KOPT-K1 (cell line): ENCODE measurements around the gene ICA1.

ENCODE experiments used
- H3K27ac ChIP-seq: fragments of 200-600 bp; sonication (generic); 2 replicates; pipeline ENCODE4 v1.5.1; 2016; ENCODE audit warnings: antibody characterized with exemption, mild to moderate bottlenecking, low read depth, low read length; ENCODE audit not compliant: poor library complexity, severe bottlenecking
- H3K36me3 ChIP-seq: fragments of 200-600 bp; sonication (generic); 2 replicates; pipeline ENCODE4 v1.5.1; 2017; ENCODE audit warnings: antibody characterized with exemption, mild to moderate bottlenecking, low read length, moderate library complexity; ENCODE audit not compliant: insufficient read depth
- H3K9me3 ChIP-seq: fragments of 200-600 bp; sonication (generic); 2 replicates; pipeline ENCODE4 v1.5.1; 2017; ENCODE audit warnings: antibody characterized with exemption, low read length, mild to moderate bottlenecking; ENCODE audit not compliant: insufficient read depth, poor library complexity, severe bottlenecking

ICA1 gene

DNA sequence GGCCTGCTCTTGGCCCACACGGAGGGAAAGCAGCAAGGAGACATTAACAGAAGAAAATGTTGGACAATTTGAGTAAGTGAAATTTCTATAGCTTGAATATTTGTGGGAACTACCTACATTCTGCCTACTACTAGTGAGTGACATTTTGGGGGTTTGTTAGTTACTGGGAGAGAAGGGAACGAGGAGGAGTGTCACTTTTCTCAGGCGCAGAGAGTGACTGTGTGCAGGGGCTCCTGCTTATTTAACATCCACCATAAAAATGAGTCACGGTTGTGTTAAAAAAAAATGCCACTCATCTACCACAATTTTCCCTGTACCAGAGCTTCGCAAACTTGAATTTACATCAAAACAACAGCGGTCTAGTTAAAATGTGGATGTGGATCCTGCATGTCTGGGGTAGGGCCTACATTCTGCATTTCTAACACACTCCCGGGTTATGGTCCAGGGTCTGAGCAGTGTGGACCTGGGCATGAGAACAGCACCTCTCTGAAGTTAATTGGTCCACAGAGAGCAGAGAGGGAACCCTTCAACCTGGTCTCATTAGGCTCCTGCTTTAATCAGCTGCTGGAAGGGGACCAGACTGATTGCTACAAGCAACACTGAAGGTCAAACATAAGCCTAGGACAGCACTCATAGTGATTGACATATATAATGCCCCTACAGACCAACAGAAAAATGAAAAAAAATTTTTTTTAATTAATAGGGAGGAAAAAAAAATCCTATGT, 41.4 kb downstream of the ICA1 start:
- no peak overlapping the region for H3K27ac ChIP-seq
- no peaks in the 10 kb centered on the region for H3K36me3 ChIP-seq
- H3K9me3 ChIP-seq: no peaks in the 10 kb centered on the region

DNA sequence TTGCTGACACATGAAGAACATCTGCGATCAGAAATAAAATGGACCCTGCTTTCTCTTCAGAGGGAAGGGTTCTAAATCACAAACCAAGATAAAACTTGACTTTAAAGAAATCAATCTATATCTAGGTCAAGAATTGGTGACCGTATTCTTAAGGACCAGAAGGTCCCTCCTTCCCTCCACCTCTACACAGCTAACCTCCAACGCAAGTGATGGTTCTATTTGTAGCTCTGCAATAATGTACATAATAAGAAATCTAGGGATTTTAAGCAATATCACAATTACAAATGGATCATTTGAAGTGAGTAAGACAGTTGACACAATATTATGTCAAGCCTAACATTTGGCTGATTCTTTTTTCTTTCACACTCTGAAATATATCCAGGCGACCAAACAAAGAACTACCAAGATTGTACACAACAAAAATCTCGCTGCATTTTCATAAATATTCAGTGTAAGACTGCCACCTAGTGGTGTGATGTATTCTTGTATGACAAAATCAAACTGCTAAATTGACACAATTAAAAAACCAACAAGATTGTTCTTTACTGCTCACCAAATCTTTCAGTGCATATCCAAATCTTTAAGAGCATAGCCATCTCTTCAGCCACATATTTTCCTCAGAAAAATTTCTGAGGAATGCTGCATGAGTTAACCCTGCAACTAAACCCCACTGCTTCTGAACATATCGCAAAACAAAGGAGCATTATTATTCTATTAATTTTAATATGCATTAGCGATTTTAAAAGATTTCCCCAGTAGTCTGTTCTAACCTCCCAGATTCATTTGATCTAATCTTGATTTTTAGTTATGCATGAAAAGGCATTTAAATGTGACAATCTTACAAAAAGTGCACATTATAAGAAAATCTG, 44.5 kb downstream of the ICA1 start:
- Histone ChIP-seq H3K27ac (no peak overlapping the region), H3K36me3 (no peaks in the 10 kb centered on the region), H3K9me3 (no peaks in the 10 kb centered on the region)

DNA sequence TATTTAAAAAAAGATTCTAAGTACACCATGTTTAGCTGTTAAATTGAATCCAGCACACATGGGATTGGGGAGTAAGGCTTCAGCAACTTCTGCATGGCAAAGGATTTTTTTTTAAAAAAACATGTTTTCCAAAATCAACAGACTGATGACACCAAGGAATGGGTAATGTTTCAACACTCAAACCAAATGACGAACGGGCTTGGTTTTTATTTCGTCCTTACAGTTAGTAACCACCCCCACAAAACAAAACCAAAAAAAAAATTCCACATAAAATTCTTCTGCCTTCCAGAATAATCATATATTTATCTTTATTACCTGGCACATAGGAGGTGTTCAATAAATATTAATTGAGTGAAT, 45.7 kb downstream of the ICA1 start:
- no peaks in the 10 kb centered on the region for H3K36me3 ChIP-seq
- no peak overlapping the region for H3K27ac ChIP-seq
- H3K9me3 ChIP-seq: no peaks in the 10 kb centered on the region

GRCh38 chr7:8215648-8216333, 46.2 kb downstream of the ICA1 start:
- Histone ChIP-seq H3K36me3 (no peaks in the 10 kb centered on the region), H3K27ac (no peak overlapping the region), H3K9me3 (no peaks in the 10 kb centered on the region)

DNA sequence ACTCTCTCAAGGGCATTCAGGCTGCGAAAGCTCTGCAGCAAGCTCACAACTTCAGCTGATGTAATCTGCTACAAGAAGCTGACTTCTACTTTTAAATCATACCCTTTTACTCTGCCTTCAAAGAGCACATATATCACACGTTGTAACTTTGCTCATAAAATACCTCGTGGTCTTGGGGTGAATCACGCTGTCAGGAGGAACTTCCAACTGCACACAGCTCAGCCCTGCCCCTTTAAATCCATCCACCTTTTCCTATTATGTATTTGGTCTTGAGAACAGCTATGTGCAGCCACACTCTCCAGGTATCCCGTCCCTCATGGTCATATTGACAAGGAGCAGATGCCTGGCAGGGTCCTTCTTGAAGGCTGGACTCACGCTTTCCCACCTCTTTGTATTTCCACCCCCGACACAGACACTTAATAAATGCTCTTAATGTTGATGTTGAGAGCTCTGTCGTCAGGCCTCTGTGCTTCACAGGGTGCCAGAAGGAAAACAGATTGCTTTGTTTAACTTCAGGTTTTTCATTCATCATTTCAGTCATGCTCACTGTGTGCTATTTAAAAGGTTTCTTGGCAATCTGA, 47.6 kb downstream of the ICA1 start:
- Histone ChIP-seq H3K36me3 (no peaks in the 10 kb centered on the region), H3K9me3 (no peaks in the 10 kb centered on the region), H3K27ac (no peak overlapping the region)

- H3K9me3 ChIP-seq: no peaks in the 10 kb centered on the region
- H3K27ac ChIP-seq: no peak overlapping the region
- no peaks in the 10 kb centered on the region for H3K36me3 ChIP-seq
Measured at GRCh38 chr7:8213381-8213780, 48.6 kb downstream of the ICA1 start.

DNA sequence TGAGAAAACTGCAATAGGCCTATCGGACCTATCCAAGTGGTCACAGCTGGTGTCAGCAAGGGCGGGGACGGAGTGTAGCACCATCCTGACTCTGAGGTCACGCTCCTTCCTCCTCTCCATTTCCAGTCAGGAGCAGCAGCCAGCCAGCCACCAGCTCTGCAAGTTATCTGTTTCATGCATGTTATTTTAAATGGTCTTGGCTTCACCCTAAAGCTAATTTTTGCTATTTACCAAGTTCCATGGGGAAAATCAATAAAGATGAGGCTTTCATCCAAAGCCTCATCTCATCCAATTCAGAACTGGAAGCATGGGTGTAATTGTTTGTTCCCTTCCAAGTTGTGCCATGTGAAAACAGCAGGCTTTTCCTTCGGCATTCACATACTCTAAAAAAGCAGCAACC, 49.3 kb downstream of the ICA1 start:
- H3K27ac ChIP-seq: no peak overlapping the region

DNA sequence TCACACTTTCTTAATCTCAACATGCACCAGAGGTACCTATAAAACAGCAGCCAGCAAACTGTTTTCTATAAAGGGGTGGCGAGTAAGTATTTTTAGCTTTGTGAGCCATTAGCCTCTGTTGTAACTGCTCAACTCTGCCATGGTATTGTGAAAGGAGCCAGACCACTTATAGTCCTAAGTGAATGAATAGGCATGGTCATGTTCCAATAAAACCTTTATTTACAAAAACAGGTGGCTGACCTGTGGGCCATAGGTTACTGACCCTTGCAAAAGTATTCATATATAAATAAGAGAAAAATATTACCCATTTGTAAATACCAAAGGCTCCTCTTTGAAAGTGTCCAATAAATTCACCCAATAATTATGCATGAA, 50.3 kb downstream of the ICA1 start:
- Histone ChIP-seq H3K36me3 (no peaks in the 10 kb centered on the region), H3K9me3 (no peaks in the 10 kb centered on the region), H3K27ac (no peak overlapping the region)

More for the DNA sequence above, 49.3 kb downstream of the ICA1 start:
- Histone ChIP-seq H3K36me3 (no peaks in the 10 kb centered on the region), H3K9me3 (no peaks in the 10 kb centered on the region)

- Histone ChIP-seq H3K27ac (no peak overlapping the region), H3K9me3 (no peaks in the 10 kb centered on the region), H3K36me3 (no peaks in the 10 kb centered on the region)
Measured at GRCh38 chr7:8210845-8211724, 50.9 kb downstream of the ICA1 start.

- H3K27ac ChIP-seq: no peak overlapping the region
- H3K36me3 ChIP-seq: no peaks in the 10 kb centered on the region
- H3K9me3 ChIP-seq: no peaks in the 10 kb centered on the region
Measured at GRCh38 chr7:8209353-8209752, 52.6 kb downstream of the ICA1 start.

DNA sequence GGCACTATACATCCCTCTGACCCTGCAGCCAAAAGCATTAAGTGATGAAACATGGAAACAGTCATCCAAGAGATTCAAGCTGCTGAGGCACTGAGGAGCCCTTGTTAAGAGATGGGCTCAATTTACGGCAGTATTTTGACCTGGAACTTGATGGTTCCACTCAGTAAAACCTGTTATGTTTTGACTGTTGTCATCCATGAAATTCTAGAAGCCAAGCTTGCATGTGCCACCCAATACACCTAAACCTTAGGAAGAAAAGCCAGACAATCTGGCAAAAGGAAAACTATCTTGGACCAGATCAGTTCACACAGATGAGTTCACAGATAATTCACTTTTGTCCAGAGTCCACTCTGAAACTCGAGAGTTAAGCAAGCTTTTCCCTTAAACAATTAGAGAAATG, 53.2 kb downstream of the ICA1 start:
- Histone ChIP-seq H3K27ac (no peak overlapping the region), H3K9me3 (no peaks in the 10 kb centered on the region), H3K36me3 (no peaks in the 10 kb centered on the region)

GRCh38 chr7:8206956-8207355, 55.0 kb downstream of the ICA1 start:
- Histone ChIP-seq H3K27ac (no peak overlapping the region), H3K36me3 (no peaks in the 10 kb centered on the region), H3K9me3 (no peaks in the 10 kb centered on the region)

GRCh38 chr7:8205537-8205936, 56.4 kb downstream of the ICA1 start:
- H3K27ac ChIP-seq: no peak overlapping the region
- no peaks in the 10 kb centered on the region for H3K36me3 ChIP-seq
- no peaks in the 10 kb centered on the region for H3K9me3 ChIP-seq

DNA sequence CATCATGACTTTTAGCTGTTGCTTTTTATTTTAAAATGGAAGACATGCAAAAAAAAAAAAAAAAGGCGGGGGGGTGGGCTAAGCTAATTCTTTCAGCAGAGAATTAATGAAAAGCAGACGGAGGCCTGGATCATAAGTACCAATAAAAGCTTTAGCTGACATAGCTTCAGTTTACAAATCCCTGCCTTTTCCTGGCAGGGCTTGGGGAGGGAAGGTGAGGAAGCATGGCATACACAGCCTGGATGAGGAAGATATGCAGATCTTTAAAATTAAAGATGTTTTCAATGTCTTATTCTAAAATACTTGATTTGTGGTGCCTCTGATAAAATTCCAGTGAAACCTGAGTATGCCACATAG, 57.0 kb downstream of the ICA1 start:
- no peaks in the 10 kb centered on the region for H3K9me3 ChIP-seq
- no peaks in the 10 kb centered on the region for H3K36me3 ChIP-seq
- H3K27ac ChIP-seq: no peak overlapping the region
